Measurements from ENCODE around the gene TBL1X.
A peak's percentile ranks its signal among the peaks of the same experiment; 100 is the strongest.
"Not testable (repeated sequence)": the region's sequence is repeated elsewhere in the genome, so short reads cannot be mapped to it uniquely, and the experiment has no call there.

TBL1X gene

GRCh38 chrX:9768321-9768839 lies 303.5 kb downstream of the TBL1X start:
- H3K9ac ChIP-seq (ENCODE audit: low read depth, low read length); H3K27me3 ChIP-seq (ENCODE audit: control insufficient read depth, insufficient read depth, low read length); H3K36me3 ChIP-seq (ENCODE audit: control insufficient read depth, insufficient read depth, low read length); H3K4me1 ChIP-seq (ENCODE audit: control insufficient read depth, insufficient read depth, low read length); H3K9me3 ChIP-seq (ENCODE audit: control insufficient read depth, insufficient read depth, low read length); H3K4me3 ChIP-seq (ENCODE audit: low read depth, low read length): not testable (repeated sequence)

- Histone ChIP-seq H3K4me3 (ENCODE audit: low read depth, low read length) (no peak overlapping the region), H3K9me3 (ENCODE audit: control insufficient read depth, insufficient read depth, low read length) (peaks cover 3% of the 10 kb centered on the region), H3K27me3 (ENCODE audit: control insufficient read depth, insufficient read depth, low read length) (no peaks in the 10 kb centered on the region), H3K36me3 (ENCODE audit: control insufficient read depth, insufficient read depth, low read length) (no peaks in the 10 kb centered on the region), H3K4me1 (ENCODE audit: control insufficient read depth, insufficient read depth, low read length) (peaks cover 3% of the 10 kb centered on the region), H3K9ac (ENCODE audit: low read depth, low read length) (no peak overlapping the region)
Observed at GRCh38 chrX:9770319-9770718, 305.5 kb downstream of the TBL1X start.

GRCh38 chrX:9772943-9773342 lies 308.1 kb downstream of the TBL1X start:
- Histone ChIP-seq H3K4me1 (ENCODE audit: control insufficient read depth, insufficient read depth, low read length) (no peaks in the 10 kb centered on the region), H3K36me3 (ENCODE audit: control insufficient read depth, insufficient read depth, low read length) (no peaks in the 10 kb centered on the region), H3K4me3 (ENCODE audit: low read depth, low read length) (no peak overlapping the region), H3K27me3 (ENCODE audit: control insufficient read depth, insufficient read depth, low read length) (no peaks in the 10 kb centered on the region), H3K9ac (ENCODE audit: low read depth, low read length) (no peak overlapping the region), H3K9me3 (ENCODE audit: control insufficient read depth, insufficient read depth, low read length) (peaks cover 3% of the 10 kb centered on the region)

GRCh38 chrX:9775930-9776329 lies 311.1 kb downstream of the TBL1X start:
- H3K27me3 ChIP-seq (ENCODE audit: control insufficient read depth, insufficient read depth, low read length): no peaks in the 10 kb centered on the region
- H3K36me3 ChIP-seq (ENCODE audit: control insufficient read depth, insufficient read depth, low read length): no peaks in the 10 kb centered on the region
- H3K4me1 ChIP-seq (ENCODE audit: control insufficient read depth, insufficient read depth, low read length): no peaks in the 10 kb centered on the region
- no peak overlapping the region for H3K9ac ChIP-seq (ENCODE audit: low read depth, low read length)
- H3K9me3 ChIP-seq (ENCODE audit: control insufficient read depth, insufficient read depth, low read length): no peaks in the 10 kb centered on the region
- no peak overlapping the region for H3K4me3 ChIP-seq (ENCODE audit: low read depth, low read length)

DNA sequence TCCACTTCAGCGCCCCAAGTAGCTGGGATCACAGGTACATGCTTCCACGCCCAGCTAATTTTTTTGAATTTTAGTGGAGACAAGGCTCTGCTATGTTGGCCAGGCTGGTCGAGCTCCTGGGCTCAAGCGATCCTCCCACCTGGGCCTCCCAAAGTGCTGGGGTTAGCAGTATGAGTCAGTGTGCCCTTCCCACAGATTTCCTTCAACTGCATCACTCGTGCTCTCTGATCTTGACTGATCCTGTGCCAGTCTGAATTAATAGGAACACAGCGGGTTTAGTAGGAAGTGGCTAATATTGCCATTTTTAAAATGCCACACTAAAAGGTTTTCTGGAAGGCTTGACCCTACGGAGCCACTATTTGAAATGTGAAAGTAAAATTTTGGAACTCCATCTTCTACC lies 317.1 kb downstream of the TBL1X start:
- no peaks in the 10 kb centered on the region for H3K9me3 ChIP-seq (ENCODE audit: control insufficient read depth, insufficient read depth, low read length)
- H3K9ac ChIP-seq (ENCODE audit: low read depth, low read length): no peak overlapping the region

GRCh38 chrX:9784332-9784731 lies 319.5 kb downstream of the TBL1X start:
- H3K4me1 ChIP-seq (ENCODE audit: control insufficient read depth, insufficient read depth, low read length): peaks cover 4% of the 10 kb centered on the region
- no peak overlapping the region for H3K4me3 ChIP-seq (ENCODE audit: low read depth, low read length)
- H3K9me3 ChIP-seq (ENCODE audit: control insufficient read depth, insufficient read depth, low read length): no peaks in the 10 kb centered on the region
- no peaks in the 10 kb centered on the region for H3K27me3 ChIP-seq (ENCODE audit: control insufficient read depth, insufficient read depth, low read length)
- no peaks in the 10 kb centered on the region for H3K36me3 ChIP-seq (ENCODE audit: control insufficient read depth, insufficient read depth, low read length)
- H3K9ac ChIP-seq (ENCODE audit: low read depth, low read length): no peak overlapping the region

More for the DNA sequence above, 317.1 kb downstream of the TBL1X start:
- Histone ChIP-seq H3K27me3 (ENCODE audit: control insufficient read depth, insufficient read depth, low read length) (no peaks in the 10 kb centered on the region), H3K4me3 (ENCODE audit: low read depth, low read length) (no peak overlapping the region), H3K36me3 (ENCODE audit: control insufficient read depth, insufficient read depth, low read length) (no peaks in the 10 kb centered on the region), H3K4me1 (ENCODE audit: control insufficient read depth, insufficient read depth, low read length) (no peaks in the 10 kb centered on the region)

DNA sequence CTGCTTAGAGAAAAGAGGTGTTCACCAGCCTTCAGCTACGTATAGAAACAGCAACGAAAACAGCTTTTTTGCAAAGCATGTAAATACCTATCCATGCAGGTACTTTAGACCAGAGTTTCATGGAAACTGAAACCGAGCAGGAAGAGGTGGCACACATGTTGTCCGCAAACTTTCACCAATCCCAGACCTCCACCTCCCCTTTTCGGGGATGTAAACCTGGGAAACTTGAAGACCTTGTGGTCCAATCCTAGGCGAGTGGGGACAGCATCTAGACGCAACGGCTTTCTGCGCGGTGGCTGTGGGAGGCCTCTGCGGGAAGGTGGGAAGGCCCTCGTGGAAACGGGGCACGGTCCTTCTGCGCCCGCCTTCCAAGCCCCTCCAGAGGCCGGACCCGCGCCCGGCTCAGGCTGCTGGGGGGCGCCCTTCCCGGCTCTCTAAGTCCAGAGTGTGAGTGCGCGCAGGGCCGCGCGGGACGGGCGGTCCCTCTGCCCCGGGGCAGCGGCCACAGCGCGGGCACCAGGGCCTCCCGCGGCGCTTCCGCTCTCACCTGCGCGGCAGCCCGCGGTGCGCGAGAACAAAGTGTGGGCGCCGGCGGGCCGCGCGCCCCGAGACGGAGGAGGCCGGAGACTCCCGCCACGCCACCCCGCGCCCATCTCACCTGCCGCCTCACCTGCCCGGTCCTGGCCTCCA lies 320.5 kb downstream of the TBL1X start:
- H3K36me3 ChIP-seq (ENCODE audit: control insufficient read depth, insufficient read depth, low read length): no peaks in the 10 kb centered on the region
- H3K9ac ChIP-seq (ENCODE audit: low read depth, low read length): no peak overlapping the region
- peak overlapping the region; percentile 46 for H3K4me3 ChIP-seq (ENCODE audit: low read depth, low read length)
- peaks cover 12% of the 10 kb centered on the region for H3K4me1 ChIP-seq (ENCODE audit: control insufficient read depth, insufficient read depth, low read length)
- H3K27me3 ChIP-seq (ENCODE audit: control insufficient read depth, insufficient read depth, low read length): no peaks in the 10 kb centered on the region
- H3K9me3 ChIP-seq (ENCODE audit: control insufficient read depth, insufficient read depth, low read length): no peaks in the 10 kb centered on the region

- no peaks in the 10 kb centered on the region for H3K27me3 ChIP-seq (ENCODE audit: control insufficient read depth, insufficient read depth, low read length)
- no peaks in the 10 kb centered on the region for H3K9me3 ChIP-seq (ENCODE audit: control insufficient read depth, insufficient read depth, low read length)
- H3K4me3 ChIP-seq (ENCODE audit: low read depth, low read length): peak within 1 kb of the TSS; percentile 67
- no peak within 1 kb of the TSS for H3K9ac ChIP-seq (ENCODE audit: low read depth, low read length)
- H3K4me1 ChIP-seq (ENCODE audit: control insufficient read depth, insufficient read depth, low read length): peaks cover 15% of the 10 kb centered on the region
- H3K36me3 ChIP-seq (ENCODE audit: control insufficient read depth, insufficient read depth, low read length): no peaks in the 10 kb centered on the region
Observed at GRCh38 chrX:9785944-9786797, 321.3 kb downstream of the TBL1X start, which contains the start of gene SHROOM2. TSS of gene SHROOM2 (plus strand) at chrX:9786429. CDS start at chrX:9786546, 117 bp downstream.

GRCh38 chrX:9786798-9787635 lies 322.2 kb downstream of the TBL1X start:
- Histone ChIP-seq H3K9ac (ENCODE audit: low read depth, low read length) (no peak overlapping the region), H3K4me1 (ENCODE audit: control insufficient read depth, insufficient read depth, low read length) (peaks cover 15% of the 10 kb centered on the region), H3K36me3 (ENCODE audit: control insufficient read depth, insufficient read depth, low read length) (no peaks in the 10 kb centered on the region), H3K4me3 (ENCODE audit: low read depth, low read length) (peak overlapping the region; percentile 67), H3K27me3 (ENCODE audit: control insufficient read depth, insufficient read depth, low read length) (no peaks in the 10 kb centered on the region), H3K9me3 (ENCODE audit: control insufficient read depth, insufficient read depth, low read length) (no peaks in the 10 kb centered on the region)

DNA sequence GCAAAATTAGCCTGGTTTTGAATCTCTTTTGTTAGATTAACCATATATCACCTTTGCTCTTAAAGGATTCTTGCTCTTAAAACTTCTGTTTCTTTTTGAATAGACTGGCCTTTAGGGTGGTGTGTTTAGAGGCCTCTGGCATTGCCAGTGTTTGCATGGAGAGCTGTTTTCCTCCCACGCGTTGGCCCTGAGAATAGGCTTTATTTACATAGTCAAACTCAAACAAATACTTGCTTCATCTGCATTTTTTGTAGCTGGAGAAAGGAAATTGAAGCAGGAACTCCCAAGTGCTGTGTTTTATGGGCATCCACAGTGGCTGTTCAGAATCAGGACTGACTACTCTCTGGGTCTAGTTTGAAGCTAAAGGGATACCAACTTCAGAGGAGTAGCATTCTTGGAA lies 324.1 kb downstream of the TBL1X start:
- Histone ChIP-seq H3K4me3 (ENCODE audit: low read depth, low read length) (peak overlapping the region; percentile 30), H3K36me3 (ENCODE audit: control insufficient read depth, insufficient read depth, low read length) (no peaks in the 10 kb centered on the region), H3K9ac (ENCODE audit: low read depth, low read length) (no peak overlapping the region), H3K9me3 (ENCODE audit: control insufficient read depth, insufficient read depth, low read length) (no peaks in the 10 kb centered on the region), H3K27me3 (ENCODE audit: control insufficient read depth, insufficient read depth, low read length) (no peaks in the 10 kb centered on the region), H3K4me1 (ENCODE audit: control insufficient read depth, insufficient read depth, low read length) (peaks cover 15% of the 10 kb centered on the region)

DNA sequence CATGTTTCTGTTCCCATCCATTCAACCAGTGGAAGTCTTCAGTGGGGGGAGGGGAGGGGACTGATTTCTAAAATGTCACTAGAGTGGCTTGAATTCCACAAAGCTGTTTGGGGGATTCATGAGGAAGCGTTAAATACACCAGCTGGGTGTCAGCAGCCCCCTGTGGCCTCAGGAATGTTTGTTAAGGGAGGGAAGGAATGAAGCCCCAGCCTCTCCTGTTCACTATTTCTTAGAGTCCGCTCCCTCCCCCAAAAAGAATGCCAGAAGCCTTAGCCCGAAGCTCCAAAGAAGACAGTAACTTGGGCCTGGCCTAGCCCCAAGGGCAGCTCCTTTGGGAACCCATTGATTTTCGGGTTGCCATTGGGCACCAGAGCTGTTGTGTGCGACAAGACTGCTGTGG lies 324.7 kb downstream of the TBL1X start:
- H3K9me3 ChIP-seq (ENCODE audit: control insufficient read depth, insufficient read depth, low read length): no peaks in the 10 kb centered on the region
- no peaks in the 10 kb centered on the region for H3K27me3 ChIP-seq (ENCODE audit: control insufficient read depth, insufficient read depth, low read length)
- H3K4me1 ChIP-seq (ENCODE audit: control insufficient read depth, insufficient read depth, low read length): peaks cover 15% of the 10 kb centered on the region
- H3K4me3 ChIP-seq (ENCODE audit: low read depth, low read length): peak overlapping the region; percentile 30
- H3K36me3 ChIP-seq (ENCODE audit: control insufficient read depth, insufficient read depth, low read length): no peaks in the 10 kb centered on the region
- H3K9ac ChIP-seq (ENCODE audit: low read depth, low read length): peak overlapping the region; percentile 16
